ENCODE results near the gene SCUBE1. TPM values are rescaled to one million over a fixed set of nuclear protein-coding genes. Genes with fewer than 3 reads are reported as not detected.
A peak's percentile ranks its signal among the peaks of the same experiment; 100 is the strongest.

Gene SCUBE1
- total and polyA plus RNA-seq, 7 experiments from 2014 or later, result 0.11 to 0.27 (median 0.19) TPM; not detected in 4

GRCh38 chr22:43228863-43229262, 114.3 kb downstream of the SCUBE1 start:
- H3K9me3 Mint-ChIP-seq, result peaks cover 0 to 2% (median 0%) of the 10 kb centered on the region in 11 donors
- H3K36me3 Mint-ChIP-seq, result no peaks in the 10 kb centered on the region
- Histone ChIP-seq H3K27me3 (ENCODE audit: control insufficient read depth in 2 of 2, insufficient read depth in 2 of 2, low read length in 2 of 2) (no peaks in the 10 kb centered on the region), H3K36me3 (ENCODE audit: control insufficient read depth in 2 of 3, insufficient read depth in 3 of 3, low read length in 3 of 3) (no peaks in the 10 kb centered on the region), H3K27ac (ENCODE audit: low read depth, low read length) (no peak overlapping the region), H3K4me1 (ENCODE audit: control insufficient read depth in 2 of 2, insufficient read depth in 2 of 2, low read length in 2 of 2) (peaks cover 0 to 6% of the 10 kb centered on the region in 2 donors), H3K4me3 (ENCODE audit: low read length) (no peak overlapping the region), H3K9me3 (ENCODE audit: control insufficient read depth in 2 of 3, low read length in 3 of 3) (no peaks in the 10 kb centered on the region)
- no peak for ATAC-seq
- ChIA-PET CTCF (interaction anchor here (1.0 to 1.6 kb wide), 3 partner anchors 117 to 121 kb away, joined by 3 to 16 read pairs (median 3); no protein-coding TSS in a partner anchor), POLR2A (interaction anchor here (1.0 kb wide), 1 partner anchor 118 kb away, joined by 6 read pairs; no protein-coding TSS in a partner anchor)
- H3K4me3 Mint-ChIP-seq, result no peak overlapping the region
- intact Hi-C loops (cut with micrococcal nuclease), result no loop called here
- no peak for DNase-seq
- peaks cover 0 to 11% (median 5%) of the 10 kb centered on the region in 7 donors for H3K4me1 Mint-ChIP-seq
- peaks cover 0 to 5% (median 0%) of the 10 kb centered on the region in 5 donors for H3K27me3 Mint-ChIP-seq
- H3K27ac Mint-ChIP-seq, result no peak overlapping the region

GRCh38 chr22:43228330-43228729, 114.8 kb downstream of the SCUBE1 start:
- Mint-ChIP-seq H3K4me1 (peaks cover 0 to 11% (median 5%) of the 10 kb centered on the region in 7 donors), H3K36me3 (no peaks in the 10 kb centered on the region), H3K4me3 (no peak overlapping the region), H3K27ac (peak overlapping the region in 2 of 9 donors; percentile 49 to 89), H3K27me3 (peaks cover 0 to 5% (median 0%) of the 10 kb centered on the region in 5 donors), H3K9me3 (peaks cover 0 to 2% (median 0%) of the 10 kb centered on the region in 11 donors)
- intact Hi-C loops (cut with micrococcal nuclease), result no loop called here
- CTCF ChIA-PET, result interaction anchor here (1.0 to 1.6 kb wide), 2 partner anchors 117 to 118 kb away, joined by 3 to 16 read pairs; no protein-coding TSS in a partner anchor
- POLR2A ChIA-PET, result no interaction called here
- ATAC-seq (no peak), DNase-seq (peak in 1 of 9 donors; percentile 24)
- H3K4me1 ChIP-seq (ENCODE audit: control insufficient read depth in 2 of 2, insufficient read depth in 2 of 2, low read length in 2 of 2), result peaks cover 0 to 6% of the 10 kb centered on the region in 2 donors
- no peak overlapping the region for H3K4me3 ChIP-seq (ENCODE audit: low read length)
- H3K36me3 ChIP-seq (ENCODE audit: control insufficient read depth in 2 of 3, insufficient read depth in 3 of 3, low read length in 3 of 3), result no peaks in the 10 kb centered on the region
- no peak overlapping the region for H3K27ac ChIP-seq (ENCODE audit: low read depth, low read length)
- no peaks in the 10 kb centered on the region for H3K27me3 ChIP-seq (ENCODE audit: control insufficient read depth in 2 of 2, insufficient read depth in 2 of 2, low read length in 2 of 2)
- H3K9me3 ChIP-seq (ENCODE audit: control insufficient read depth in 2 of 3, low read length in 3 of 3), result no peaks in the 10 kb centered on the region

- Mint-ChIP-seq H3K27me3 (peaks cover 0 to 5% (median 0%) of the 10 kb centered on the region in 5 donors), H3K4me3 (no peak overlapping the region), H3K4me1 (peaks cover 0 to 11% (median 5%) of the 10 kb centered on the region in 7 donors), H3K9me3 (no peaks in the 10 kb centered on the region), H3K36me3 (no peaks in the 10 kb centered on the region), H3K27ac (no peak overlapping the region)
- H3K4me1 ChIP-seq (ENCODE audit: control insufficient read depth in 2 of 2, insufficient read depth in 2 of 2, low read length in 2 of 2), result peaks cover 0 to 6% of the 10 kb centered on the region in 2 donors
- intact Hi-C loops (cut with micrococcal nuclease), result no loop called here
- H3K9me3 ChIP-seq (ENCODE audit: control insufficient read depth in 2 of 3, low read length in 3 of 3), result no peaks in the 10 kb centered on the region
- no peak overlapping the region for H3K27ac ChIP-seq (ENCODE audit: low read depth, low read length)
- ATAC-seq, result no peak
- no peak for DNase-seq
- no peaks in the 10 kb centered on the region for H3K36me3 ChIP-seq (ENCODE audit: control insufficient read depth in 2 of 3, insufficient read depth in 3 of 3, low read length in 3 of 3)
- ChIA-PET POLR2A (no interaction called here), CTCF (no interaction called here)
- no peak overlapping the region for H3K4me3 ChIP-seq (ENCODE audit: low read length)
- no peaks in the 10 kb centered on the region for H3K27me3 ChIP-seq (ENCODE audit: control insufficient read depth in 2 of 2, insufficient read depth in 2 of 2, low read length in 2 of 2)
Observed at GRCh38 chr22:43227239-43227630, 115.9 kb downstream of the SCUBE1 start.

GRCh38 chr22:43226377-43227238, 116.6 kb downstream of the SCUBE1 start:
- H3K9me3 Mint-ChIP-seq, result no peaks in the 10 kb centered on the region
- ChIA-PET CTCF (no interaction called here), POLR2A (no interaction called here)

GRCh38 chr22:43225609-43226008, 117.6 kb downstream of the SCUBE1 start:
- intact Hi-C loops (cut with micrococcal nuclease), result no loop called here

More at GRCh38 chr22:43226377-43227238, 116.6 kb downstream of the SCUBE1 start:
- H3K27me3 Mint-ChIP-seq, result peaks cover 0 to 5% (median 0%) of the 10 kb centered on the region in 5 donors
- Histone ChIP-seq H3K36me3 (ENCODE audit: control insufficient read depth in 2 of 3, insufficient read depth in 3 of 3, low read length in 3 of 3) (no peaks in the 10 kb centered on the region), H3K9me3 (ENCODE audit: control insufficient read depth in 2 of 3, low read length in 3 of 3) (no peaks in the 10 kb centered on the region), H3K4me3 (ENCODE audit: low read length) (no peak overlapping the region), H3K27me3 (ENCODE audit: control insufficient read depth in 2 of 2, insufficient read depth in 2 of 2, low read length in 2 of 2) (no peaks in the 10 kb centered on the region), H3K4me1 (ENCODE audit: control insufficient read depth in 2 of 2, insufficient read depth in 2 of 2, low read length in 2 of 2) (peaks cover 0 to 6% of the 10 kb centered on the region in 2 donors), H3K27ac (ENCODE audit: low read depth, low read length) (no peak overlapping the region)
- peaks cover 0 to 11% (median 5%) of the 10 kb centered on the region in 7 donors for H3K4me1 Mint-ChIP-seq
- intact Hi-C loops (cut with micrococcal nuclease), result no loop called here
- DNase-seq (no peak), ATAC-seq (no peak)
- H3K4me3 Mint-ChIP-seq, result no peak overlapping the region
- H3K36me3 Mint-ChIP-seq, result no peaks in the 10 kb centered on the region
- peak overlapping the region in 1 of 9 donors; percentile 11 for H3K27ac Mint-ChIP-seq

GRCh38 chr22:43222987-43223386, 120.2 kb downstream of the SCUBE1 start:
- Histone ChIP-seq H3K4me1 (ENCODE audit: control insufficient read depth in 2 of 2, insufficient read depth in 2 of 2, low read length in 2 of 2) (no peaks in the 10 kb centered on the region), H3K27ac (ENCODE audit: low read depth, low read length) (no peak overlapping the region), H3K4me3 (ENCODE audit: low read length) (no peak overlapping the region), H3K9me3 (ENCODE audit: control insufficient read depth in 2 of 3, low read length in 3 of 3) (no peaks in the 10 kb centered on the region), H3K36me3 (ENCODE audit: control insufficient read depth in 2 of 3, insufficient read depth in 3 of 3, low read length in 3 of 3) (no peaks in the 10 kb centered on the region), H3K27me3 (ENCODE audit: control insufficient read depth in 2 of 2, insufficient read depth in 2 of 2, low read length in 2 of 2) (no peaks in the 10 kb centered on the region)
- H3K27me3 Mint-ChIP-seq, result no peaks in the 10 kb centered on the region
- no peaks in the 10 kb centered on the region for H3K4me1 Mint-ChIP-seq
- no peak overlapping the region for H3K4me3 Mint-ChIP-seq
- no peaks in the 10 kb centered on the region for H3K36me3 Mint-ChIP-seq
- no peak for ATAC-seq
- CTCF ChIA-PET, result interaction anchor here (0.6 to 0.8 kb wide), 2 partner anchors 75 to 189 kb away, joined by 3 read pairs; no protein-coding TSS in a partner anchor
- DNase-seq, result no peak
- no peaks in the 10 kb centered on the region for H3K9me3 Mint-ChIP-seq
- POLR2A ChIA-PET, result no interaction called here
- no peak overlapping the region for H3K27ac Mint-ChIP-seq
- intact Hi-C loops (cut with micrococcal nuclease), result no loop called here

More at GRCh38 chr22:43225609-43226008, 117.6 kb downstream of the SCUBE1 start:
- Histone ChIP-seq H3K27me3 (ENCODE audit: control insufficient read depth in 2 of 2, insufficient read depth in 2 of 2, low read length in 2 of 2) (no peaks in the 10 kb centered on the region), H3K36me3 (ENCODE audit: control insufficient read depth in 2 of 3, insufficient read depth in 3 of 3, low read length in 3 of 3) (no peaks in the 10 kb centered on the region), H3K4me3 (ENCODE audit: low read length) (no peak overlapping the region), H3K9me3 (ENCODE audit: control insufficient read depth in 2 of 3, low read length in 3 of 3) (no peaks in the 10 kb centered on the region), H3K27ac (ENCODE audit: low read depth, low read length) (no peak overlapping the region), H3K4me1 (ENCODE audit: control insufficient read depth in 2 of 2, insufficient read depth in 2 of 2, low read length in 2 of 2) (no peaks in the 10 kb centered on the region)
- no peaks in the 10 kb centered on the region for H3K9me3 Mint-ChIP-seq
- H3K4me3 Mint-ChIP-seq, result no peak overlapping the region
- H3K27ac Mint-ChIP-seq, result peak overlapping the region in 3 of 9 donors; percentile 11 to 45 (median 15)
- no peaks in the 10 kb centered on the region for H3K36me3 Mint-ChIP-seq
- no peak for DNase-seq
- CTCF ChIA-PET, result no interaction called here
- POLR2A ChIA-PET, result no interaction called here
- H3K27me3 Mint-ChIP-seq, result no peaks in the 10 kb centered on the region
- ATAC-seq, result no peak
- peaks cover 0 to 6% (median 0%) of the 10 kb centered on the region in 7 donors for H3K4me1 Mint-ChIP-seq

Data from naive thymus-derived CD4-positive, alpha-beta T cell (primary cell).